Ammon's horn (tissue), 1 donor: ENCODE results near the gene UQCR11.
A peak's percentile ranks its signal among the peaks of the same experiment; 100 is the strongest.

Source experiments
- DNase-seq: peaks from one replicate; pipeline ENCODE4 v3.0.0-alpha.2; 2016; ENCODE audit warnings: low spot score

Gene UQCR11

DNA sequence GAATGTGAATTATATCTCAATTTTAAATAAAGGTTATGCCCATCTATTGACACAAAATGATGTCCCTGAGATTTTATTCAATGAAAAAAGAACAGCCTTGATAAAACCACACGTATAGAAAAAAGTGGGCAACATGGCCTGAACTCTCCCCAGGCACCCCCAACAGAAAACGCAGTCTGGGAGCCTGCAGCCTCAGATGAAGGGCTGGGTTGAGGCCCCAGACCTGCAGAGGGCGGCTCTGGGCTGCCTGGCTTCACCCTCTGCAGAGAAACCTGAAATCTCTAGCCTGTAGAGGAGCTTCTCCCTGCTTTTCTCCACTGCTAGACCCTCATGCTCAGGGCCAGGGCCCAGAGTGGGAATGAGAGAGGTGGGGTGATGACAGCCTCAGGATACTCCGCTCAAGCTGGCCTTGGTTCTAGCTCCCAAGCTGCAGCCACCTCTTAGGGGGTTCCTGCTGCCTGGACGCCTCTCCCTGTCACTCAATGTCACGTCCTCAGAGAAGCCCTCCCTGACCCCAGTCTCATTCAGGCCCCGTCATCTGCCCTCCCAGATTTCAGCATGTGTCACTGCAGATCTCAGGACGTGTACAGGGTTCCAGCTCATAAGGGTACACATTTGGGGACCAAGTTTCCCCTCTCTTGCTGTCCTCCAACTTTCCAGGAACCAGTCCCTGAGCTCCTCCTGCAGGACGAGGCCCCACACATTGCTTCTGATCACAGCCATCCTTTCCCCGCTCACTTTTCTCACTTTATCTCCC lies 14.4 kb downstream of the UQCR11 start:
- no peak for DNase-seq

DNA sequence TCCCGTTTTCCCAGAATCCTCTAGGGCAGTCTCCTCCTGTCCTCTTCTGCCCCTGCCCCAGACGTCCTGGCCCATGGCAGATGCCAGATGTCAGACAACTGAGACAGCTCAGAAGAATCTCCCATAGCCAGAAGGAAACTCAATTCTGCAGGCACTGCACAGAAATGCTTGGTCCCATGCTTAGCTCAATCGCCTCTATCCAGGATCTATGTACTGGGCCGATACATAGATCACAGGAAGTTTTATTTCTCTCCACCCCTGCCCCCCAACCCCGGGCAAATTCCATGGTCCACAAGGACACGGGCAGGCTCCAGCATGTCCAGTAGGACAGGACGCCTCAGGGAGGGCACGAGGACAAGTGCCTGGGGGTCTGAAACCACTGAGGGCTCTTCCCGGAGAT lies 17.4 kb downstream of the UQCR11 start:
- no peak for DNase-seq

DNA sequence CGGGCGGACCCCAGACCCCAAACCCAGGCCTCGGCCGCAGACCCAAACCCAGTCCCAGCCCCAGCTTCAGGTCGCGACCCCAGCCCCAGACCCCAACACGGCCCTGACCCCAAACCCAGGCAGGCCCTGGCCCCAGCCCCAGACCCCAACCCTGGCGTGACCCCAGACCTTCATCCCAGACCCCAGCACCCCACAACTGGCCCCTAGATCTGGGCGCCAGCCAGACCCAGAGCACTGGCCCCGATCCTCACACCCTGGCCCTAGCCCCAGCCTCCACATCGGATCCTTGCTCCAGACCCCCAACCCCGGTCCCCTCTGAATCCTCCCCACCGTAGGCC lies 20.1 kb downstream of the UQCR11 start:
- no peak for DNase-seq

DNA sequence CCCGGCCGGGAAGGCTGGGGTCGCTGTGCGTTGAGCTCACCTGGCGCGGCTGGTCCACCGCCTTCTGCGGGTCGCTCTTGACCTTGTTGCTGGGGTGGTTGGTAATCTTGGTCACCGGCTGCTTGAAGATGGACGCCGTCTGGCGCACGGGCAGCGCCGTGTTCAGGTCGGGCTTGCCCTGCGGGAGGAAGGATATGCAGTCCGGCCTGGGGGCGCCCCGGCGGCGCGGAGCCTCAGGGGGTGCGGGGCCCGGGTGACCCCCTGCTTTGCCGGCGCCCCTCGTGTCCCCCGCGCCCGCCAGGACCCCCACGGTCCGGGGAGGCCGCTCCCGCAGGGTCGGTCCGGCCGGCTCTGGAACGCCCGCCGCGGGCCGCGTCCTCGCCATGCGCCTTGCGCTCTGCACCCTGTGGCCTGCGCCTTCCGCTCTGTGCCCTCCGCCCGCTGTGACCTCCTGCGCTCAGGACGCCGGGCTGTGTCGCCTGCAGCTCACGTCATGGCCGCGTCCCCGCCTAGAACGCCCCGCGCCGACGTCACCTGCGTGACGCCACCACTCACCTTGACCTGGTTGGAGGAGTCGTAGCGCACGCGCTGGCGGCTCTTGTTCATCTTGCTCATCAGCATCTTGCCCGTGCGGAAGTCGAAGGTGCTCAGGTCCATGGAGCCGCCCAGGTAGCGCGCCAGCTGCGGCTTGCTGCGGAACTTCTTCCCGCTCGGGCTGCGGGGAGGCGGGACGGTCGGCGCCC lies 20.6 kb downstream of the UQCR11 start:
- no peak for DNase-seq

DNA sequence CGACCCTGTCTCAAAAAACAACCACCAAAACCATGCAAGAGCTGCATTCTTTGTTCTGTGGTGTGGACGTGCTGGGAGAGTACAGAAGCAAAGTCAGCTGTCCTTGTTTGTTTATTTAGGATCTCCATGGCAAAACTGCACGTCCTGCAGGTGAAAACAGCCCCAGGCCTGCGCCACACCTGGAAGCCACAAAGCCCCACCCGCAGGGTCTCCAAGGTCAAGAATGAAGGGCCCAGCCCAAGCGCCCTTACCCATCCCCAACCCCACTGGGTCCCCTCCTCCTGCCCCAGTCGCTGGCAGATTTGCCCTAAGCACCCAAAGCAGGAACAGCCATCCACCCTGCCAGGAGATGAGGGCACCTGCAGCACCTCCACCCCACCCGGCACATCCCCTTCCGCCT lies 23.1 kb downstream of the UQCR11 start:
- no peak for DNase-seq

DNA sequence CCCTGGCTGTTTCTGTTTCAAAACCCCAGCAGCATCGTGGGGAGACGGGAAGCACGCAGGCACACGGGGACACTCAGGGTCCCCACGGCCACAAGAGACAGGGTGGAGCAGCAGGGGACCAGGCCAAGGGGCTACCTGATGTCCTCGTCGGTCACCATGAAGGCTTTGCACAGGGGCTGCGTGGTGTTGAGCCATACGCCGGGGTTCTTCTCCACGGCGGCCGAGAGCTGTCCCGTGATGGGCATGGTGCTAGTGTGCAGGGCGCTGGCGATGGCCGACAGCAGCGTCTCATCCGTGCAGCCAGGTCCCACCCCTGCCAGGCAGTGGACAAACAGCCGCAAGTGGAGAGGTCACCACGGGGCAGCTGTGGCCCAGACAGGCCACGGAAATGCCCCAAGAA lies 24.3 kb downstream of the UQCR11 start:
- no peak for DNase-seq

DNA sequence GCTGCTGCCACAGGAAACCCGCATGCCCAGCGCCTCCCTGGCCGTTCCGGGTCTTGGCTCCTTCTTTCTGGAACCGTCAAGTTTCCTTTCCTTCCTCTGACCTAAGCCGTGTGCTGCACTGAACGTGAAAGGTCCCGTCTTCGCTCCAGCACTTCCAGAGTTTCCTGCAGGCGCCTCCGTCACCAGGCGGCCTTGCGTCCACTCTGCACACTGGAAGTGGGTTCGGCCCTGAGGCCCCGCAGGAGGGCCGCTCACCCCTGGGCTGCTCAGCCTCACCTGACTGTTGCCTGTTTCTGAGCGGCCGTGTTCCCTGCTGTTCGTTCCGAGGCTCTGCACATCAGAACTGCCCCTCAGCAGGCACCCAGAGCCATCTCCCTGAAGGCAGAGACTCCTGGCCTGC lies 24.9 kb downstream of the UQCR11 start:
- no peak for DNase-seq

DNA sequence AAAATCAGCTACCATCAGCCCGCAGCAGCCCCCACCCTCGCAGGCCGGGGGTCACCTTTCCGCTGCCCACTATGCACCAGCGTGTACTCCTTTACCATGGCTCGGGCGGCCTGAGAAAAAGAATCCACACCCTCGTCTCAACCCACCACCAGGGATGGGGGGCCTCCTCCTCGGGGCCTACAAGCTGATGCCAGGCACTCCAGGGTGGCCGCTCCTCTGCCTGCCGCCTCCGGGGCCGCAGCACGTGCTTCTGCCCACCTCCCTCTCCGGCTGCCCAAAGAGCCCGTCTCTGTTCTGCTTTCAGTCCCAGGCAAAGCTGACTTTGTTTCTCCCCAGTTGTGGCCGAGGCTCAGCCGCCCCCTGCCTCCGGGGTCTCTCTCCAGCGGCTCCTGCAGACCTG lies 26.0 kb downstream of the UQCR11 start:
- DNase-seq: no peak

DNA sequence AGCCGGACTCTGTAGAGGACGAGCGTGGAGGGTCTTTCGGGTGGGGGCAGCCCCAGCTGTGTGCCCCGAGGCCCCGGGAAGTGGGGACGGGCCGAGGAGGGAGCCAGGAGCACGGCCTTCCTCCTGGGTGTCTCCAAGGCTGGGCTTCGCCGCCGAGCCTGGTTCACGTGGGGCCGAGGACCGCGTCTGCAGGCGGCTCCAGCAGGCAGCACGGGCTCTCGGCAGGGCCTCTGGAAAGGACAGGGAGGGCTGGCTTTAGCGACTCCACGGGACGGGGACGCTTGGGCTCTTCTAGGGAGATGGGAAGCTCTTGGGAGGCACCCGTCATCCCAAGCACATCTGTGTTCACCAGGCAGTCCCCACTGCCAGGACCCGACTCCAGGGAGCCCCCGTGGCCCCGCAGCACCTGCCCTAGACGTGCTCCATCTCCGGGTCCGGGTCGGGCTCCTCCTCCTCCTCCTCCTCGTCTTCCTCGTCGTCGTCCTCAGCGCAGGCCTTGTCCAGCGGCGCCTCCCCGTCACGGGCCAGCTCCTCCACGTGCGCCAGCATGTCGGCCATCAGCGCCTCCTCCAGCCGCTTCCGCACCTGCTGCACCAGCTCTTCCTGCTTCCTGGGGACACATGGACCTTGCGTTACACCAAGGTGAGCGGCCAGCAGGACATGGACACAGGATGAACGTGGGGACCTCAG lies 27.2 kb downstream of the UQCR11 start:
- no peak for DNase-seq

DNA sequence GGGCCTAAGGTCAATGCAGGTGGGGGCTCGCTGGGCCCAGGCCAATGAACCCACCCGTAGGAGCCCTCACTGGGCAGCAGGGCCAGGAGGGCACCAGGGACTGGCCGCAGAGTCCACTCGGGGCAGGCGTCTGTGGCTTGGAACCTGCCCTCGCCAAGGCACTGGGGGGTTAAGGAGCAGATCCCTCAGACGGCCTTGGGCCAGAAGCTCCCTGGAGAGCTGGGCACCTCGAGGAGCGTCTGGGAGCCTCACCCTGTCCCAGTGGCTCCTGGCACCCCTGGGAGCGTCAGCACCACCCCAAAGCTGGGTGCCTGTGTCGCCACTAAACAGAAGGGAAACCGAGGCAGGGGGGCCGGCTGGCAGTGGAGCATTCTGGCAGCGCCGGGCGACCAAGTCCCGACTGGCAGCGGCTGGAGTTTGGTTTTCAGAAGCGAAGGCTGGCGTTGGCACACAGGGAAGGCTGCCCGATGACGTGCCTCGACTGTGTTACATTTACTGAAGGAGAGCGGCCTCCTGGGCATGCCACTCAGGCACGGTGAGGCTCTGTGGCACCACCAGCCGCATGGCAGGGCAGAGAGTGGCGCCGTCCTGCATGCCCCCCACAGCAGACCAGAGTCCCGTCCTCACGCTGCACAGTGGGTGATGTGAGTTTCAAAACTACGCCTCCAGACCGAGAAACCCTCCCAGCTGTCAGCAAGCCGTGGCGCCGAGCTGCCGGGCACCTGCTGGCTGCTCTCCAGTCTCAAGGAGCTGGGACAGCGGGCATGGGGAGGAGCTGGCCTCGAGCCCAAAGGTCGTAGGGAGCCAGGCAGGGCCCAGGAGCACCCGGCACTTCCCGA lies 28.0 kb downstream of the UQCR11 start:
- no peak for DNase-seq

DNA sequence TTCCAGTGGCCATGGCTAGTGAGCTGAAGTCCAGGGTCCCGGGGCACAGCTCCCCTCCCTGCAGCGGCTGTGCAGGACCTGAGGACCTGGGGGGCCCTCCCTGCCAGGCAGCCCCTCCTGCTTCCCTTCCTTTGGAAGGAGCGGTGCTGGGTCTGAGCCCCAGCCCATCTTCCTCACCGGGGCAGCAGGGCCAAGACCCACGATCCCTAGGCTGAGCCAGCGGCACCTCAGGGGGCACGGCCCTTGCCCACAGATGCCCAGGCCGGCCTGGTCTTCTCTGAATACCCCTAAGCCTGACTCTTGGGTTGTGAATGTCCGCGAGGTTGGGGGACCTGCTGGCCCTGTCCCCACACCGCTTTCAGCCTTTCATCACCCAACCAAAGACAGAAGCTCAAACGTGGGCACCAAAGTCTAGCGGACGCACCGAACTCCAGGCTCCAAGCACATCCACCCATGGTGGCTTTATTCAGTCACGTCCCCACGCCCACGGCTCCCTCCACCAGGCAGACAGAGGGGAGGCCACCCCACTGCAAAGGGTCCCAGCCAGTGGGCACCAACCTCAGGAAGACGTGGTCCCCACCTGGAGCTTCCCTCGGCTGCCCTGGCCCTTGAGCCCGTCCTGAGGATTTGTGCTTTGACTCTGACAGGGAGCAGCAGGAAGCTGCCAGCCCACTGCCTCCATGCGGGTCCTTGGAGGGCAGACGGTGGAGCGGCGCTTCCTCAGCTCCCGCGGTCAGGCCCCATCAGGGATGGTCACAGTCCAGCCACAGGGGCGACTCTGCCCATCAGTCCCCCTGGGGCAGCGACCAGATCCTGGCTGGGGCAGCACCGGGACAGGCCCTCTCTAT lies 28.8 kb downstream of the UQCR11 start:
- DNase-seq: no peak

DNA sequence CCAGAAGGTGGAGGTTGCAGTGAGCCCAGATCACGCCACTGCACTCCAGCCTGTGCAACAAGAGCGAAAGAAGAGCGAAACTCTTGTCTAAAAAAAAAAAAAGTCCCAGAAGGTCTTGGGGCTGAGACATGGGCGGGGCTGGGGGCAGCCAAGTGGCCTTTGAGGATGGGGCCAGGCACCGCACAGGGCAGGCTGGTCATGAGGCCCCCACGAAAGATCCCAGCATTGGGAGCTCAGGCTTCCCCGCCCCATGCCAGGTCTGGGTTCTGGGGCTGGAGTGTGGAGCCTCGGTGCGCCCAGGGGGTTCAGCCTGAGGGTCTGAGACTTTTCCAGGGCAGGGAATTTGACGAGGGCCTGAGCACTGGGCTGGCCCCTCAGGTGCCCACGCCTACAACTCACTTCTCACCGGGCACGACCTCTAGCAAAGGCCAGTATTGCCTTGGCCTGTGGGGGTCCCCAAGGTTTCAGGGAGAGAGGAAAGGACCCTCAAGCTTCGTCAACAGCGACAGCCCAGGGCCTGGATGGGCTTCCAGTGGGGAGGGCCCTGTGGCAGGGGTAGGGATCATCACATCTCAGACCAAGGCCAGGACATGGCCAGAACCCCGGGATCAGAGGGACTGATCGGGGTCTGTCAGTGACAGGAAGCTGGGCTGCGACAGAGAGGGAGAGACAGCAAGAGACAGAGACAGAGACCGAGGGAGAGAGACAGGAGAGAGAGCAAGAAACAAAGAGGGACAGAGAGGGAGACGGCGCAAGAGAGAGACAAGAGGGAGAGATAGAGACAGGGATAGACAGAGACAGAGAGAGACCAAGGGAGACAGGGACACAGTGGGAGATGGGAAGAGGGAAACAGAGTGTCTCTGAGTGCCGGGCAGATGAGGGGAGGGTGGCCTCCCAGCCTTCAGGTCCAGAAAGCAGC lies 29.7 kb downstream of the UQCR11 start:
- no peak for DNase-seq

DNA sequence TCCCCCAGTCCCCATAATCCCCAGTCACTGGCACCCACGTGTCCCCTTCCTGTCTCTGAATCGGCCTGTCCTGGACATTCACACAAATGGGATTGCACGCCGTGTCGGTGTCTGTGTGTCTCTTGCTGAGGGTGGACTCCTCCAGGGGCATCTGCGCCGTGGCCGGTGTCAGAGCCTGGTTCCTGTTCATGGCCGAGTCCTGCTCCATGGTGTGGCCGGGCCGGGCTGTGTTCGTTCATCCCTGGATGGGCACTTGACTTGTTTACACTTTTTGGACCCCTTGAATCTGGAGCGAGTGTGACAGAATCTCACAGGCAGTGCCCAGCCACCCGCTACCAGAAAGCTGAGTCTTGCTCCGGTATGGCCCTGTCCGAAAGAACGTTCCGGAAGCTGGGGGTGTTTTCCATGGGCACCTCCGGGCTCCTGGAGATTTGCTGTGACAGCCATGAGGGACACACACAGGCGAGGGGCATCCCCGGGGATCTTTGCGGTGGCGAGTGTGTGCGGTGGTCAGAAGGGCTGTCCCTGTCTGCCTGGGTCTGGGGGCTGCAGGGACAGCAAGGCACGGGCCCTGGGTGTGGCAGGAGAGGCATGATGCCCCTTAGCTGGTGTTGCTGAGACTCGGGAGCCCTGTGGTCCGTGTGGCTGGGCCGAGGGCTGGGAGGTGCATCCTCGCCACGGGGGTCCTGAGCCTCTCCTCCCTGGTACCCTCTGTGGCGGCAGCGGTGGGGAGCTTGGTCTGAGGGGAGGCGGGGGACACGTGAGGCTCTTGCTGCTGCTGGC lies 30.7 kb downstream of the UQCR11 start:
- no peak for DNase-seq

DNA sequence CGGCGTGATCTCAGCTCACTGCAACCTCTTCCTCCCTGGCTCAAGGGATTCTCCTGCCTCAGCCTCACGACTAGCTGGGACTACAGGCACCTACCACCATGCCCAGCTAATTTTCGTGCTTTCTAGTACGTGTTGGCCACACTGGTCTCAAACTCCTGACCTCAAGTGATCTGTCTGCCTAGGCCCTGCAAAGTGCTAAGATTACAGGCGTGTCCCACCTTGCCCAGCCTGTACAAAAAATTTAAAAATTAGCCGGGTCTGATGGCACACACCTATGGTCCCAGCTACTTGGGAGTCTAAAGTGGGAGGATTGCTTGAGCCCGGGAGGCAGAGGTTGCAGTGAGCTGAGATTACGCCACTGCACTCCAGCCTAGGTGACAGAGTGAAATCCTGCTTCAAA lies 32.5 kb downstream of the UQCR11 start:
- DNase-seq: no peak

DNA sequence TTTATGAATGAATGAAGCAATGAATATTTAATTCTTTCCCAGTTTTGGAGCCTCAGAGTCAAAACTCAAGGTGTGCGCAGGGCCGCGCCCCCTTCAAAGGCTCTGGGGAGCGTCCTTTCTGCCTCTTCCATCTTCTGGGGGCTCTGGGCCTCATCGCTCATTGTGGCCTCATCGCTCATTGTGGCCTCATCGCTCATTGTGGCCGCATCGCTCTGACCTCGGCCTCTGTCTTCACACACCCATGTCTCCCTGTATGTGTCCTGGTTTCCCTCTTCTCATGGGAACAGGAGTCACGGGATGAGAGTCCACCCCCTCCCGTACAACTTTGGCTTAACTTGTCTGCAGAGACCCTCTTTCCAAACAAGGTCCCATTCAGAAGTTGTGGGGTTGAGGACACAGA lies 33.9 kb downstream of the UQCR11 start:
- DNase-seq: no peak

DNA sequence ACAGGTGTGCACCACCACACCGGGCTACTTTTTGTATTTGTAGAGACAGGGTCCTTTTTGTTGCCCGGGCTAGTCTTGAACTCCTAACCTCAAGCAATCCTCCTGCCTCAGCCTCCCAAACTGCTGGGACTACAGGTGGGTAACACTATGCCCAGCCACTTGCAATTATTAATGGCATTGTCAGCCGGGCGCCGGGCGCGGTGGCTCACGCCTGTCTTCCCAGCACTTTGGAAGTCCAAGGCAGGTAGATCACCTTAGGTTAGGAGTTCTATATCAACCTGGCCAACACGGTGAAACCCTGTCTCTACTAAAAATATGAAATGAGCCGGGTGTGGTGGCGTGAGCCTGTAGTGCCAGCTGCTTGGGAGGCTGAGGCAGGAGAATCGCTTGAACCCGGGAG lies 34.4 kb downstream of the UQCR11 start:
- DNase-seq: no peak

DNA sequence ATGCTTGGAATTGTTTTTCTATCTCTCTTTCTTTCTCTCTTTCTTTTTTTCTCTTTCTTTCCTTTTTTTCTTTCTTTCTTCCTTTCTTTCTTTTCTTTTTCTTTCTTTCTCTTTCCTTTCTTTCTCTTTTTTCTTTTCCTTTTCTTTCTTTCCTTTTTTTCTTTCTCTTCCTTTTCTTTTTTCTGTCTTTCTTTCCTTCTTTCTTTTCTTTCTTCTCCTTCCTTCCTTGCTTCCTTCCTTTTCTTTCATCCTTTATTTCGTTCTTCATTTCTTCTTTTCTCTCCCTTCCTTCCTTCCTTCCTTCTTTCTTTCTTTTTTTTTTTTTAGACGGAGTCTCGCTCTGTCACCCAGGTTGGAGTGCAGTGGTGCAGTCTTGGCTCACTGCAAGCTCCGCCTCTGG lies 35.3 kb downstream of the UQCR11 start:
- no peak for DNase-seq

DNA sequence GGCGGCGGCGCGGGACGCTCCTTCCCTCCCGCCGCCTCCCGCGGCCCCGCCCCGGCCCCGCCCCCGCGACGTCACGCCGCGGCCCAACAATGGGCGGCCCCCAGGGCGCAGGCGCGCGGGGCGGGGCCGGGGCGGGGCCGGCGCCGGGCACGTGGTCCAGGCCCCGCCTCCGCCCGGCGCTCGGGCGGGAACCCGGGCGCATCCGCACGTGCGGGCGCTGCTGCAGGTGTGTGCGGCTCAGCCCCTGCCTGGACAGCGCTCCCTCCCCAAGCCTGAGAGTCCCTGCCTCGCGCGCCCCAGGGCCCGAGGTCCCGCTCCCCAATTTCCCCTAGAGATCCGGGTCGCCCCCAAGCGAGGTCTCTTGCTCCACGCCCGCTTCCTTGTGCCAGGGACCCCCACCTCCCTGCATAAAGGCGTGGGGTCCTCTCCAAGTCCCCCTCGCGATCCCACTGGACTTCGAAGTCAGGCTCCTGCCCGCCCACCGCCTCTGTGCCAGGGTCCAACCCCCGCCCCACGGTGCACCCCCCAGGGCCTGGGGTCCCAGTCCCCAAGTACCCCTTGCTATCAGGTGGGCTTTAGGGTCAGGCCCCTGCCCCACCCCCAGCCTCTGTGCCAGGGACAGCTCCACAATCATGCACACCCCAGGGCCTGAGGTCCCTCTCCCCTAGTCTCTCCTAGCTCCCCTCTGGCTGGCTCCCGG lies 36.8 kb downstream of the UQCR11 start, which contains the start of gene MEX3D:
Gene MEX3D (minus strand): TSS at position 6 of the 700 bp plus-strand sequence. CDS start 267 bp downstream, outside the sequence.
- peak; percentile 53 for DNase-seq

DNA sequence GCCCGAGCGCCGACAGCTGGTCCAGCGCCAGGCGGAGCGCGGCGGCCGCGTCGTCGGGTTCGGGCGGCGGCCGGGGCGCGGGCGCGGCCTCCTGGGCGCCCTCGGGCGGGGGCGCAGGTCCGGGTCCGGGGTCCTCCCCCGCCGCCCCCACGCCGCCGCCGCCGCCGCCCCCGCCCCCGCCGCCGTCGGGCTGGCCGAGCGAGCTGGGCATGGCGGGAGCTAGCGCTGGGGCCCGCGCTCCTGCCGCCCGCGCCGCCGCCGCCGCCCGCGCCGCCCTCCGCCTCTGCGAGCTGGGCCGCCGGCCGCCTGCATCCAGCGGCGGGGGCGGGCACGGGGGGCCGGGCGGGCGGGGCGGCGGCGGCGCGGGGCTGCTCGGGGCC lies 37.4 kb downstream of the UQCR11 start:
- DNase-seq: no peak
